GM18907 (cell line): ENCODE results near the gene SLC17A8.

Experiments
- ATAC-seq: cut with Tn5 transposase; IDR thresholded peaks from one replicate; pipeline ENCODE4 v1.9.1; 2021; ENCODE audit warnings: mild to moderate bottlenecking, moderate library complexity; ENCODE audit not compliant: unreplicated experiment

The SLC17A8 gene

DNA sequence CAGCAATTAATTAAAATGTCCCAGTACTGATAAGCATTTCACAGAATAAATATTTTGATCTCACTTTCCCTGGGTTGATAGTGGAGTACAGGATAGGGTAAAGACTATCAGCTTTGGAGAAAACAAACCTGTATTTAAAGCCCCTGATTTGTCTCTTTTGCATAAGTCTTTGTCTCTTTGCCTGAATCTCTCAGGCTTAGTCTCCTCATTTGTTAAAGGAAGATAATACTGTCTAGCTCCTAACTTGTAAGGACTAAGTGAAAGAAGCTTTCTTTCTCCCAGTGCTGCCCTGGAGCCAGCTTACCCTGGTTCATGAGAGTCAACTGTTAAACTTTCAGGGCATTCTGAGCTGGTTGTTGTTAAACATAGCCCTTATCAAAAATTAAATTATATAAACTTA, 111.3 kb downstream of the SLC17A8 start:
- ATAC-seq: no peak
